NCI-H69 (cell line): ENCODE measurements around the gene RORB.
A peak's percentile ranks its signal among the peaks of the same experiment; 100 is the strongest.

ENCODE experiments used
- DNase-seq: peaks from one replicate; lab custom pipeline; 2025; lab: John Stamatoyannopoulos, UW

Gene RORB

DNA sequence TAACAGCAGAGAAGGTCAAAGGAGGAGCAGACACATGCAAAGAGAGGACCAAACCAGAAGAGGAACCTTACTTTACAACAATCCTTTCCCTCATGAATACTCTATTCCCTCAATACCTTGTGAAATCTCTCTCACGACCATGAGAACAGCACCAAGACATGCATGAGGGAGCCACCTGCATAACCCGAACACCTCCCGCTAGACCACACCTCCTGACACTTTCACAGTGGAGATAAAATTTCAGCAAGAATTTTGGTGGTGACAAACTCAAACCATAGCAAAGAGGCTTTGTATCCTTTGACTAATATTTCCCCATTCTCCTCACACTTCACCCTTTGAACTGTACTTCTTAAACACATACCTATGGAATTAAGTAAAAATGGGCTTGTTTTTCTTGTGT is 101.7 kb downstream of the RORB start:
- DNase-seq, result no peak

GRCh38 chr9:74609671-74610405 is 112.7 kb downstream of the RORB start:
- peak; percentile 57 for DNase-seq

DNA sequence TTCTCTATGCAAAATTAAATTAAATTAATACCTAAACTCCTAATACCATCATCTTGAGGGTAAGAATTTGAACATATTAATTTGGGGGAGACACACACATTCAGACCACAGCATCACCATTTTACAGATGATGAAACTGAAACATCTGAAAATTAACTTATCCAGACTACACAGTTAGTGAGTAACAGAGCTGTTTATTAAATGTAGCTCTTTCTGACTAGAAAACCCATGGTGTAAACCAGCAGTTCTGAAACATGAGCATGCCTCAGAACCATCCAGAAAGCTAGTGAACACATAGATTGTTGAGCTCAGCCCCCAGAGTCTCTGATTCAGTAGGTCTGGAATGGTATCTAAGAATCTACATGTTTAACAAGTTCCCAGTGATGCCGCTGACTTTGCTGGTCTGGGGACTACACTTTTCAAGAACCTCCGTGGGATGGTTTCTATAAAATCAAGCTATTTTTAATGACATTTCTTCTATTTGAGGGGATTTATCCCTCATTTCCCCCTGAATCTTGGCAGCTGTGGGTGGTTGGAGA is 113.5 kb downstream of the RORB start:
- no peak for DNase-seq

- no peak for DNase-seq
Measured at GRCh38 chr9:74630228-74630627, 133.1 kb downstream of the RORB start.

DNA sequence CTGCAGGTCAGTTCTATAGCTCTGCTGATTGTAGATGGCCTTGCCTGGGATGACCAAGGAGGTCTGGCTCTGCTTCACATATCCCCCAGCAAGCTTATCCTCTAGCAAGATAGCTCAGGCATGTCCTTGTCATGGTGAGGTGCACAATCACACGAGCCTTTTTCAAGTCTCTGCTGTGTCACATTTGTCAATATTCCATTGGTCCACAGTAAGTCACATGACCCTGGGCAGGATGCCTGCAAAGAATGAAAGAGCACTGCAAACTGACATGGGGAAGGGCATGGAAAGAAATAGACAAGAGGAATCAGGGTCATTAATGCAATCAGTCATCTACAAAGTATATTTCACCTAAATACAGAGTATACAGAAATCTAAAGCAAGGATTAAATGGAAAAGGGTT is 142.0 kb downstream of the RORB start:
- no peak for DNase-seq

DNA sequence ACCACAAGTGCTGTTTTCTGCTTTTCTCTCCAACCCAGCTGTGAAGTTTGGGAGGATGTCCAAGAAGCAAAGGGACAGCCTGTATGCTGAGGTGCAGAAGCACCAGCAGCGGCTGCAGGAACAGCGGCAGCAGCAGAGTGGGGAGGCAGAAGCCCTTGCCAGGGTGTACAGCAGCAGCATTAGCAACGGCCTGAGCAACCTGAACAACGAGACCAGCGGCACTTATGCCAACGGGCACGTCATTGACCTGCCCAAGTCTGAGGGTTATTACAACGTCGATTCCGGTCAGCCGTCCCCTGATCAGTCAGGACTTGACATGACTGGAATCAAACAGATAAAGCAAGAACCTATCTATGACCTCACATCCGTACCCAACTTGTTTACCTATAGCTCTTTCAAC is 145.2 kb downstream of the RORB start:
- DNase-seq, result no peak

- DNase-seq, result no peak
Measured at GRCh38 chr9:74643303-74643923, 146.3 kb downstream of the RORB start.

GRCh38 chr9:74644023-74644422 is 146.9 kb downstream of the RORB start:
- DNase-seq, result no peak

DNA sequence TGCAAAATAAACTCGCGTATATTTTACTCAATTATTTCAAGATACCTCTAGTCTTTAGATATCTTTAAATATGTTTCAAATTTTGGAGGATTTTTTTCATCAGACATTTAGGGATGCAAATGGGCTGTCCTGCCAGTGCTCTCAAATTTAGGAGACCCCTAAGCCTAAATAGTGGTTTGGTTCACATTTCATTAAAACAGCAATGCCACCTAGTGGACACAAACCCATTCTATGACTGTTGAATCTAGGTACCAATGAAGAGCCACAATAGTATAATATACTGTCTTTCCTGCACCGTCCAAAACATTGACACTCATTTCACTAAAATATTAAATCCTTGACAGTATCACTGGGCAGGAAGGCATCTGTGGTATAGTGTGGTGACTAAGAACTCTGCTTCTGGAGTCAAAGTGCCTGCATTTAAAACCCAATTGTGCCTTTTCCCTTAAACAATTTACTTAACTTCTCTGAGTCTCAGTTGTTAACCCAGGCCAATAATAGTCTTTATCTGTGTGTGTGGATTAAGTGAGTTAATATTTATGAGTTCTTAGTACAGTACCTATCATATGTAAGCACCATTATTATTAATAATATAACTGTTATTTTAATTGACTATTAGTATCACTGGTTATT is 148.0 kb downstream of the RORB start:
- peak; percentile 37 for DNase-seq

- no peak for DNase-seq
Measured at GRCh38 chr9:74653410-74654080, 156.4 kb downstream of the RORB start.

DNA sequence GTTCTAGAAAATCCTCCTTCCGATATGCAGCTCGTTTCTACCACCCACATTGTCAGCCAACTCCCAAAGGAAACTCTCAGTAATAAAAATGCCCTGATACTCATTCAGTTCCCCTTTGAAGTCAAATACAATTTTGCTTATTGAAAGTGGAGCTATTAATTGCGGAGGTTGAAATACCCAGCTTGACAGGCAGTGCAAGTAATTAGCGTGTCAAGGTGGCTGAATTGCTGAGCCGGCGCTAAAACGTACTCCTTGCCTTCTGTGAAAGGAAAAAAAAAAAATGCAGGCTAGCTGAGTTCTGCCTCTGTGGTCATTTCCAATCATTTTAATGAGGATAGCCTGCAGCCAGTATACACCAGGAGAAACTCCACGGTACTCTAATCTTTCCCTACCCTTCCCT is 165.5 kb downstream of the RORB start:
- no peak for DNase-seq

- DNase-seq, result no peak
Measured at GRCh38 chr9:74663439-74663838, 166.3 kb downstream of the RORB start.

GRCh38 chr9:74666625-74667316 is 169.6 kb downstream of the RORB start:
- DNase-seq, result no peak

DNA sequence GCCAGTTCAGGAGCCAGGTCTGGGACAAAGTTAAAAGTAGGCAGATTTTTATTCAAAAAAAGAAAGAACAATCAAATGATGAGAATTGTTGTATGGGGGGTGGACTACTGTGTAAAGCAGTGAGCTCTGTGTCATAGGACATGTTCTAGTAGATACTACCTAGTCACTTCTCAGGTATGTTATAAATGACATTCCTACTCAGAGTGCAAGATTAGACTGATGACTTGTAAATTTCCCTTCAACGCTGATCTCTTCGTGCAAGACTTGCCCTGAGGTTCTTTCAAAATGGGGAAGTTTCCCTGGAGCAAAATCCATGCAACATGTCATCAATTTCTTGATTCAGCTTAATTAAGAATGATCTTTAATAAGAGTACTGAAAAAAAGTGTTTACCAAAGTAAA is 175.1 kb downstream of the RORB start:
- no peak for DNase-seq

- DNase-seq, result no peak
Measured at GRCh38 chr9:74674077-74674476, 176.9 kb downstream of the RORB start.

DNA sequence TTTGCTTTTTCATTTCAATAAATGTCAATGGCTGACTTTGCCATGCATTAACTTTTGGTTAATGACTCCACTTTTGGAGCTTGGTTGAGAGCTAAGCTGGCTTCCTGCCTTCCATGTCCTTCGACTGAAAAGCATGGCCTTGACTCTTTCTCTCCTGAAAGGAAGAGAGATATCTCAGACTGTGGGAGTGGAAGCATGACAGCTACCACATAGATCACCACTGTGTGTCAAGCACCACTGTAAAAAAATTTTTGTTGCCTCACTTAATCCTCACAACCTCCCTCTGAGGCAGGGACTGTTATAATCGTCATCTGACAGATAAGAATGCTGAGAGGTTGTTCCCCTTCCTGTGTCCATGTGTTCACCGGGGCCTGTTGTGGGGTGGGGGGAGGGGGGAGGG is 184.8 kb downstream of the RORB start:
- DNase-seq, result no peak

GRCh38 chr9:74683322-74683721 is 186.2 kb downstream of the RORB start:
- DNase-seq, result no peak

GRCh38 chr9:74691058-74691457 is 193.9 kb downstream of the RORB start:
- DNase-seq, result no peak

DNA sequence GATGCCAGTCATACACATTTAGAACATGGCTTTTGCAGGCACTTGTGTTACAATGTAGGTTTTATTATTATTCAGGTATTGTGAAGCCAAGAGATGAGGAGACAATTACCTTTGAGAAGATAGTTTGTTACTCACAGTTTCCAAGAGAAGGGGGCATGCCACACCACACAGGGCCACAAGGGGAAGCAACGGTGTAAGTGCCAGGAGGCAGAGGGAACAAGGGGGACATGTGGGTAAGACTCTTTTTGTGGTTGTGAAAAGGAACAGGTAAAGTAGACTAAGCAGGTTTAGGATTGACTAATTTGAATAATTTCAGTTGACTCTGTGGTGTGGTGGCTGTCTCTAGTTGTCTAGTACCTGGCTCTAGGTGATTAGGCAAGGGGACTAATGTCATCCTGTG is 199.4 kb downstream of the RORB start:
- no peak for DNase-seq

- DNase-seq, result no peak
Measured at GRCh38 chr9:74697535-74697934, 200.4 kb downstream of the RORB start.

DNA sequence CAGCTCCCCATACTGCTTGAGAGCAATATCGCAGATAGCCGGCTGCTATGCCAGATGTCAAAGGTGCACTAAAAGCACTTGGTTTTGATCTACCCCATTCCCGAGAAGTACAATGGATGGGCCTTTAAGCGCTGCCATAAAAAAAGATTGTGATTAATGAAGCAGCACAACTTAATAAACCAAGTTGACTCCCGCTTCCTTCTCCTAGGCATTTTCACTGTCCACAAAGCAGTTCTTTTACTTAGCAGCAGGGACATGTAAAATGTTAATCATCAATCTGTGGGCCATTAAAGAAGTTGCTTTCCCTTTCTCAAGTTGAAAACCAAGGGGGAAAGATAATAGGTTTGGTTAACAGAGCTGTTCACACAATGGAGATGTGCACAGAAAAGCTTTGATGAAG is 214.2 kb downstream of the RORB start:
- DNase-seq, result no peak

DNA sequence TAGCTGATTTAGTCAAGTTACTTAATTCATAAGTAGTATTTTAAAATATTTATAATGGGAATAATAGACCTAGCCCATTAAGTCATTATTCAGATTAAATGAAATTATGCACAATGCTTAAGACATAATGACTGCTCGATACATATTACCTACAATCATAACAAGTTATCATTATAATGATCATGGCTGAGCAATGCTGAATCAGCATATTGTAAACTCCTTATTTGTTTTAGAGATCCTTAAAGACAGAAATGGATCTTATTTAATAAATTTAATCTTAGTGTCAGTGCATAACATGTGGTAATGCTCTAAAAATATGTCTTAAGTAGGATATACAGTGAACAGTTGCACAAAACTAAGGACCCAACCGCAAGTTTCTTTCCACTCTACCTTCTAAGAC is 221.6 kb downstream of the RORB start:
- DNase-seq, result no peak
